GM18951 (cell line): ENCODE measurements around the gene ZC3H7B.

Source experiments
- POLR2A ChIP-seq: IDR thresholded peaks from 4 replicates; pipeline ENCODE4 v1.6.1; 2011; ENCODE audit warnings: mild to moderate bottlenecking; ENCODE audit not compliant: insufficient read length, insufficient read depth; ENCODE audit errors: extremely low read depth
- in situ Hi-C: fragments of 300-500 bp; cut with MboI; formaldehyde crosslinking; loops from one replicate; pipeline ENCODE4 v1.12.0; 2022; ENCODE audit warnings: low sequenced_read_pairs, mixed read lengths, inconsistent platforms; ENCODE audit not compliant: unreplicated experiment

ZC3H7B gene

GRCh38 chr22:41324821-41325528 is 23.6 kb downstream of the ZC3H7B start:
- in situ Hi-C loops, result no loop called here
- TF ChIP-seq POLR2A, result no peak

- in situ Hi-C loops, result no loop called here
These were observed 25.8 kb downstream of the ZC3H7B start for GRCh38 chr22:41327124-41327523.

GRCh38 chr22:41330169-41330568 is 28.8 kb downstream of the ZC3H7B start:
- no peak for TF ChIP-seq POLR2A
- in situ Hi-C loops, result no loop called here

More at GRCh38 chr22:41327124-41327523, 25.8 kb downstream of the ZC3H7B start:
- TF ChIP-seq POLR2A, result no peak

- TF ChIP-seq POLR2A, result no peak
- in situ Hi-C loops, result no loop called here
These were observed 31.1 kb downstream of the ZC3H7B start for GRCh38 chr22:41332217-41332939.

- in situ Hi-C loops, result no loop called here
- no peak for TF ChIP-seq POLR2A
These were observed 32.5 kb downstream of the ZC3H7B start for GRCh38 chr22:41333806-41334205.

- in situ Hi-C loops, result no loop called here
- TF ChIP-seq POLR2A, result no peak
These were observed 32.9 kb downstream of the ZC3H7B start for GRCh38 chr22:41334215-41334614.

GRCh38 chr22:41334951-41335635 is 33.8 kb downstream of the ZC3H7B start:
- in situ Hi-C loops, result no loop called here
- TF ChIP-seq POLR2A, result no peak

- no peak for TF ChIP-seq POLR2A
- in situ Hi-C loops, result no loop called here
These were observed 37.4 kb downstream of the ZC3H7B start for GRCh38 chr22:41338614-41339212.

- in situ Hi-C loops, result no loop called here
- no peak for TF ChIP-seq POLR2A
These were observed 38.5 kb downstream of the ZC3H7B start for GRCh38 chr22:41339823-41340222.

GRCh38 chr22:41340357-41340756 is 39.0 kb downstream of the ZC3H7B start:
- in situ Hi-C loops, result no loop called here
- TF ChIP-seq POLR2A, result no peak

GRCh38 chr22:41341012-41341411 is 39.7 kb downstream of the ZC3H7B start:
- in situ Hi-C loops, result no loop called here
- no peak for TF ChIP-seq POLR2A

GRCh38 chr22:41341990-41342389 is 40.7 kb downstream of the ZC3H7B start:
- no peak for TF ChIP-seq POLR2A
- in situ Hi-C loops, result no loop called here

GRCh38 chr22:41343300-41343699 is 42.0 kb downstream of the ZC3H7B start:
- TF ChIP-seq POLR2A, result no peak
- in situ Hi-C loops, result no loop called here
